WTC11 (cell line): ENCODE measurements around the gene CTNNA2. TPM values are rescaled to one million over a fixed set of nuclear protein-coding genes. Genes with fewer than 3 reads are reported as not detected.

Source experiments
- ATAC-seq: fragments of 200-7000 bp; cut with Tn5 transposase; 2 replicates; pipeline ENCODE4 v1.10.0; 2021; ENCODE audit warnings: mild to moderate bottlenecking, moderate library complexity
- CTCF ChIA-PET: fragments of 300-600 bp; sonication (Branson Sonifier 250); formaldehyde crosslinking; loops from one replicate; lab custom pipeline; 2021; ENCODE audit warnings: antibody characterized with exemption; lab: Charles Lee
- POLR2A ChIA-PET: fragments of 350-600 bp; sonication (Branson Sonifier 250); formaldehyde crosslinking; loops from one replicate; lab custom pipeline; 2021; ENCODE audit warnings: antibody characterized with exemption; lab: Charles Lee
- DNase-seq: peaks from one replicate; pipeline ENCODE4 v3.0.0; 2021; ENCODE audit warnings: low spot score
- H3K27ac Mint-ChIP-seq: 2 replicates; pipeline ENCODE4 v1.8.0; 2021; ENCODE audit warnings: mixed read lengths
- H3K27me3 Mint-ChIP-seq: 2 replicates; pipeline ENCODE4 v1.8.0; 2021; ENCODE audit warnings: low read depth, mild to moderate bottlenecking, moderate library complexity, mixed read lengths
- H3K36me3 Mint-ChIP-seq: 2 replicates; pipeline ENCODE4 v1.8.0; 2021; ENCODE audit warnings: mixed read lengths
- H3K4me1 Mint-ChIP-seq: 2 replicates; pipeline ENCODE4 v1.8.0; 2022; ENCODE audit warnings: mixed read lengths
- H3K4me3 Mint-ChIP-seq: 2 replicates; pipeline ENCODE4 v1.8.0; 2021; ENCODE audit warnings: mild to moderate bottlenecking, moderate library complexity, mixed read lengths
- H3K9me3 Mint-ChIP-seq: 2 replicates; pipeline ENCODE4 v1.8.0; 2021; ENCODE audit warnings: mixed read lengths
- ARID4B ChIP-seq: sonication (generic); formaldehyde crosslinking; IDR thresholded peaks from 2 replicates; pipeline ENCODE4 v1.8.0; 2023; ENCODE audit warnings: missing genetic modification reagents, mild to moderate bottlenecking, borderline replicate concordance
- ATF2 ChIP-seq: sonication (generic); formaldehyde crosslinking; IDR thresholded peaks from 2 replicates; pipeline ENCODE4 v1.8.1; 2022; ENCODE audit warnings: low read depth, missing genetic modification reagents, borderline replicate concordance
- ATF6 ChIP-seq: sonication (generic); formaldehyde crosslinking; IDR thresholded peaks from 2 replicates; pipeline ENCODE4 v1.8.1; 2023; ENCODE audit warnings: mild to moderate bottlenecking, missing genetic modification reagents
- CREM ChIP-seq: sonication (generic); formaldehyde crosslinking; IDR thresholded peaks from 2 replicates; pipeline ENCODE4 v1.8.1; 2022; ENCODE audit warnings: mild to moderate bottlenecking, missing genetic modification reagents, moderate library complexity
- E2F5 ChIP-seq: sonication (generic); formaldehyde crosslinking; IDR thresholded peaks from 2 replicates; pipeline ENCODE4 v1.8.1; 2022; ENCODE audit warnings: mild to moderate bottlenecking, moderate library complexity, missing genetic modification reagents
- ESRRA ChIP-seq: sonication (generic); formaldehyde crosslinking; IDR thresholded peaks from 2 replicates; pipeline ENCODE4 v1.8.1; 2022; ENCODE audit warnings: mild to moderate bottlenecking, missing genetic modification reagents, borderline replicate concordance
- RORB ChIP-seq: fragments of 250-450 bp; sonication (Bioruptor Pico); IDR thresholded peaks from 2 replicates; pipeline ENCODE4 v1.9.0; 2021; ENCODE audit warnings: mild to moderate bottlenecking
- SMAD4 ChIP-seq: sonication (generic); formaldehyde crosslinking; IDR thresholded peaks from 2 replicates; pipeline ENCODE4 v1.8.0; 2022; ENCODE audit warnings: mild to moderate bottlenecking, missing genetic modification reagents
- SOX15 ChIP-seq: fragments of 250-450 bp; sonication (Bioruptor Pico); IDR thresholded peaks from 2 replicates; pipeline ENCODE4 v1.9.0; 2021; ENCODE audit warnings: mild to moderate bottlenecking
- SP1 ChIP-seq: sonication (generic); formaldehyde crosslinking; conservative IDR thresholded peaks from 2 replicates; pipeline ENCODE4 v1.8.1; 2022; ENCODE audit warnings: missing genetic modification reagents
- TEAD4 ChIP-seq: sonication (generic); formaldehyde crosslinking; IDR thresholded peaks from 2 replicates; pipeline ENCODE4 v1.8.0; 2022; ENCODE audit warnings: mild to moderate bottlenecking, missing genetic modification reagents
- TP53 ChIP-seq: sonication (generic); formaldehyde crosslinking; IDR thresholded peaks from 2 replicates; pipeline ENCODE4 v1.8.1; 2023; ENCODE audit warnings: mild to moderate bottlenecking, missing genetic modification reagents
- USF1 ChIP-seq: sonication (generic); formaldehyde crosslinking; IDR thresholded peaks from 2 replicates; pipeline ENCODE4 v1.8.0; 2022; ENCODE audit warnings: mild to moderate bottlenecking, missing genetic modification reagents
- ZNF138 ChIP-seq: sonication (generic); formaldehyde crosslinking; conservative IDR thresholded peaks from 2 replicates; pipeline ENCODE4 v1.8.1; 2022; ENCODE audit warnings: mild to moderate bottlenecking, moderate library complexity, missing genetic modification reagents
- ZNF219 ChIP-seq: sonication (generic); formaldehyde crosslinking; IDR thresholded peaks from 2 replicates; pipeline ENCODE4 v1.8.0; 2023; ENCODE audit warnings: missing genetic modification reagents, mild to moderate bottlenecking, borderline replicate concordance
- ZNF281 ChIP-seq: sonication (generic); formaldehyde crosslinking; IDR thresholded peaks from 2 replicates; pipeline ENCODE4 v1.8.0; 2023; ENCODE audit warnings: mild to moderate bottlenecking, missing genetic modification reagents
- ZNF423 ChIP-seq: fragments of 250-450 bp; sonication (Bioruptor Pico); IDR thresholded peaks from 2 replicates; pipeline ENCODE4 v2.1.2; 2022; ENCODE audit warnings: mild to moderate bottlenecking, moderate library complexity
- ZNF671 ChIP-seq: fragments of 250-450 bp; sonication (Bioruptor Pico); IDR thresholded peaks from 2 replicates; pipeline ENCODE4 v1.8.0; 2021; ENCODE audit warnings: mild to moderate bottlenecking
- total RNA-seq: library from RNA; stranded (reverse); gene quantifications from 3 replicates; pipeline ENCODE4 v1.2.3, GENCODE V29; 2021

Gene CTNNA2
- total RNA-seq, 1 experiment from 2014 or later = 3.8 TPM

GRCh38 chr2:80496346-80496745 is 983.5 kb downstream of the CTNNA2 start:
- ChIA-PET CTCF (interaction anchor here (0.6 to 4.1 kb wide), 3 partner anchors 29 to 172 kb away, joined by 3 to 31 read pairs (median 5); no protein-coding TSS in a partner anchor), POLR2A (interaction anchor here (0.7 kb wide), 3 partner anchors 167 to 192 kb away, joined by 4 to 8 read pairs (median 6); no protein-coding TSS in a partner anchor)

GRCh38 chr2:80496775-80497174 is 983.9 kb downstream of the CTNNA2 start:
- POLR2A ChIA-PET = interaction anchor here (0.7 kb wide), 1 partner anchor 191 kb away, joined by 4 read pairs; no protein-coding TSS in a partner anchor
- TF ChIP-seq TP53 (CRISPR knock-in tag) (no peak), SMAD4 (no peak), USF1 (no peak), ESRRA (CRISPR knock-in tag) (no peak), ZNF423 (CRISPR knock-in tag) (no peak), TEAD4 (CRISPR knock-in tag) (no peak), ARID4B (CRISPR knock-in tag) (no peak), ATF6 (CRISPR knock-in tag) (no peak)

More at GRCh38 chr2:80496346-80496745, 983.5 kb downstream of the CTNNA2 start:
- Mint-ChIP-seq H3K36me3 (no peaks in the 10 kb centered on the region), H3K27ac (no peak overlapping the region), H3K4me1 (peaks cover 3% of the 10 kb centered on the region; the same call in 1 of the 2 replicates), H3K9me3 (no peaks in the 10 kb centered on the region), H3K4me3 (no peak overlapping the region), H3K27me3 (no peaks in the 10 kb centered on the region)
- ATAC-seq = no peak
- no peak for DNase-seq
- no peak for TF ChIP-seq RORB
- TF ChIP-seq ATF2 (CRISPR knock-in tag) = no peak
- TF ChIP-seq ZNF423 (CRISPR knock-in tag) = no peak
- no peak for TF ChIP-seq ZNF281 (CRISPR knock-in tag)
- no peak for TF ChIP-seq CREM
- TF ChIP-seq ZNF138 (CRISPR knock-in tag) = no peak
- TF ChIP-seq TEAD4 (CRISPR knock-in tag) = no peak
- TF ChIP-seq ZNF219 (CRISPR knock-in tag) = no peak
- no peak for TF ChIP-seq E2F5 (CRISPR knock-in tag)
- no peak for TF ChIP-seq ZNF671 (CRISPR knock-in tag)
- no peak for TF ChIP-seq SP1 (CRISPR knock-in tag)
- no peak for TF ChIP-seq SOX15 (CRISPR knock-in tag)

More at GRCh38 chr2:80496775-80497174, 983.9 kb downstream of the CTNNA2 start:
- DNase-seq = no peak
- CTCF ChIA-PET = interaction anchor here (0.6 to 4.1 kb wide), 3 partner anchors 29 to 172 kb away, joined by 3 to 31 read pairs (median 5); no protein-coding TSS in a partner anchor
- ATAC-seq = no peak
- peaks cover 3% of the 10 kb centered on the region; the same call in 1 of the 2 replicates for H3K4me1 Mint-ChIP-seq
- H3K27ac Mint-ChIP-seq = no peak overlapping the region
- no peaks in the 10 kb centered on the region for H3K9me3 Mint-ChIP-seq
- no peak overlapping the region for H3K4me3 Mint-ChIP-seq
- H3K27me3 Mint-ChIP-seq = no peaks in the 10 kb centered on the region
- H3K36me3 Mint-ChIP-seq = no peaks in the 10 kb centered on the region
